Stimulated activated CD8-positive, alpha-beta memory T cell treated with anti-CD3 and anti-CD28 coated beads, Interleukin-12 subunit alpha, Interleukin-12 subunit beta, amount 100 ng/mL, for 1 hour (primary cell): ENCODE results near the gene SUMO3.

Experiments used
- DNase-seq: peaks from one replicate; pipeline ENCODE4 v3.0.0-alpha.2; 2020; ENCODE audit warnings: low read depth

The SUMO3 gene

GRCh38 chr21:44801468-44802395, 16.1 kb downstream of the SUMO3 start, which contains the start of gene UBE2G2:
UBE2G2 (minus strand) TSS chr21:44801820; CDS start chr21:44801748, 72 bp downstream.
- peak; percentile 78 for DNase-seq

GRCh38 chr21:44800971-44801467, 16.8 kb downstream of the SUMO3 start:
- DNase-seq, result no peak

- DNase-seq, result no peak
These were observed 17.8 kb downstream of the SUMO3 start for GRCh38 chr21:44800103-44800502.

- no peak for DNase-seq
These were observed 18.2 kb downstream of the SUMO3 start for GRCh38 chr21:44799646-44800045.

- no peak for DNase-seq
These were observed 20.1 kb downstream of the SUMO3 start for GRCh38 chr21:44797775-44798174.

- DNase-seq, result no peak
These were observed 22.5 kb downstream of the SUMO3 start for GRCh38 chr21:44795342-44795741.

- DNase-seq, result no peak
These were observed 24.1 kb downstream of the SUMO3 start for GRCh38 chr21:44793592-44794374.

GRCh38 chr21:44792702-44793591, 24.9 kb downstream of the SUMO3 start:
- DNase-seq, result peak; percentile 34

GRCh38 chr21:44791993-44792392, 25.9 kb downstream of the SUMO3 start:
- DNase-seq, result no peak

GRCh38 chr21:44791246-44791645, 26.6 kb downstream of the SUMO3 start:
- DNase-seq, result no peak

GRCh38 chr21:44790368-44790767, 27.5 kb downstream of the SUMO3 start:
- DNase-seq, result no peak

GRCh38 chr21:44789880-44790279, 28.0 kb downstream of the SUMO3 start:
- no peak for DNase-seq

- no peak for DNase-seq
These were observed 32.1 kb downstream of the SUMO3 start for GRCh38 chr21:44785620-44786335.

- DNase-seq, result no peak
These were observed 33.1 kb downstream of the SUMO3 start for GRCh38 chr21:44784810-44785209.

- no peak for DNase-seq
These were observed 34.7 kb downstream of the SUMO3 start for GRCh38 chr21:44783020-44783696.

- DNase-seq, result no peak
These were observed 36.9 kb downstream of the SUMO3 start for GRCh38 chr21:44780767-44781459.

GRCh38 chr21:44780137-44780502, 37.7 kb downstream of the SUMO3 start:
- DNase-seq, result no peak

GRCh38 chr21:44779417-44780136, 38.3 kb downstream of the SUMO3 start:
- DNase-seq, result no peak

- no peak for DNase-seq
These were observed 38.9 kb downstream of the SUMO3 start for GRCh38 chr21:44778983-44779382.
